Large intestine (tissue), 3 donors: ENCODE data around the gene HSF2BP. TPM values are rescaled to one million over a fixed set of nuclear protein-coding genes. Genes with fewer than 3 reads are reported as not detected.

Experiments
- DNase-seq, 2 donors: peaks; one replicate each; pipeline versions ENCODE4 v3.0.0 to v3.0.0-alpha.2; 2013
- H3K27ac ChIP-seq: one replicate; pipeline ENCODE4 v1.5.1; 2013; ENCODE audit warnings: low read length
- H3K27me3 ChIP-seq: 2 replicates; pipeline ENCODE4 v1.6.1; 2013; ENCODE audit warnings: low read length; ENCODE audit not compliant: control insufficient read depth, insufficient read depth
- H3K36me3 ChIP-seq: 2 replicates; pipeline ENCODE4 v1.6.1; 2013; ENCODE audit warnings: low read length; ENCODE audit not compliant: control insufficient read depth, insufficient read depth
- H3K4me1 ChIP-seq: one replicate; pipeline ENCODE4 v1.6.1; 2013; ENCODE audit warnings: low read length; ENCODE audit not compliant: control insufficient read depth, insufficient read depth
- H3K4me3 ChIP-seq: one replicate; pipeline ENCODE4 v1.5.1; 2013; ENCODE audit warnings: low read length
- H3K9me3 ChIP-seq: one replicate; pipeline ENCODE4 v1.6.1; 2013; ENCODE audit warnings: mild to moderate bottlenecking, low read depth, low read length, moderate library complexity; ENCODE audit not compliant: control insufficient read depth
- WGBS: methylation state at CpG from one replicate; pipeline ENCODE4 v1.1.5; 2013; ENCODE audit warnings: low lambda C conversion rate; ENCODE audit not compliant: insufficient coverage; 5-methylcytosine and 5-hydroxymethylcytosine counted together
- polyA plus RNA-seq: library from polyadenylated mRNA; unstranded; fragments of 120-200 nt; gene quantifications from one replicate; pipeline ENCODE4 v1.2.1, GENCODE V29; 2013

HSF2BP gene
- polyA plus RNA-seq, 1 donor, result 0.66 TPM

DNA sequence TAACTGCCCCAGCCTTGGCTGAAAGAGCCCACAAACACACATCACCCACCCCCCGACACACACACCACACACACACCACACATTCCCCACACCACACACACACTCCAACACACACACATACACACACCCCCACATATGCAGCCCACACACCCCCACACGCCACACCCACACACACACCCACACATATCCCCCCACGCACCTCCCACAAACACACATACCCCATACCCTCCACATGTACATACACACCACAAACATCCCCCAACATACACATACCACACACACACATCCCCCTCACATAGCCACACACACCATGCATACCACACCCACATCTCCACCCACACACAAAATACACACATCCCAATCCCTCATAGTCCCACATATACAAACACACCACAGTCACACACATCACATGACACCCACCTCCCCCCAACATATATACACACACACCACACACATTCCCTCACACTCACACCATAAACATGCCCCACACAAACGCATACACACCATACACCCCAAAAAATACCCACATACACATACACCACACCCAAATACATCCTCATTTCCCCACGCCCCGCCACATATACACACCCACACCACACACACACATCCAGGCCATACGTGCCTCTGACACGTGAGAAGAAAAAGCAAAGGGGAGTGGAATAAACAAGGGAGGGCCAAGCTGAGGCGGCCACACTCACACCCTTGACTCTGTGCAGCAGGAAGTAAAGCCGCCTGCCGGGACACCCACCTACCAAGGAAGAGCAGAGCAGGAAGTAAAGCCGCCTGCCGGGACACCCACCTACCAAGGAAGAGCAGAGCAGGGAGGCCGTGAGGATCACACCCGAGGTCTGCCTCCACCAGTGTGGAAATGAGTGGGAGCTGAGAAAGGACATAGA lies 53.7 kb downstream of the HSF2BP start:
- WGBS, result no CpG with 5 or more reads among the region's 15 CpGs
- DNase-seq, result no peak
- no peak overlapping the region for H3K27ac ChIP-seq
- peaks cover 14% of the 10 kb centered on the region for H3K4me1 ChIP-seq
- H3K36me3 ChIP-seq, result no peaks in the 10 kb centered on the region
- H3K27me3 ChIP-seq, result no peaks in the 10 kb centered on the region
- H3K9me3 ChIP-seq, result no peaks in the 10 kb centered on the region
- no peak overlapping the region for H3K4me3 ChIP-seq

GRCh38 chr21:43604505-43605204 lies 54.6 kb downstream of the HSF2BP start:
- Histone ChIP-seq H3K4me3 (no peak overlapping the region), H3K4me1 (peaks cover 7% of the 10 kb centered on the region), H3K27ac (no peak overlapping the region), H3K9me3 (no peaks in the 10 kb centered on the region), H3K27me3 (no peaks in the 10 kb centered on the region), H3K36me3 (no peaks in the 10 kb centered on the region)
- no peak for DNase-seq
- WGBS, result no CpG with 5 or more reads among the region's 6 CpGs

- Histone ChIP-seq H3K4me1 (no peaks in the 10 kb centered on the region), H3K9me3 (no peaks in the 10 kb centered on the region), H3K27ac (no peak overlapping the region), H3K27me3 (no peaks in the 10 kb centered on the region), H3K4me3 (no peak overlapping the region), H3K36me3 (no peaks in the 10 kb centered on the region)
- no peak for DNase-seq
- WGBS, result no CpG with 5 or more reads among the region's 8 CpGs
These were observed 55.4 kb downstream of the HSF2BP start for GRCh38 chr21:43603641-43604504.

GRCh38 chr21:43603233-43603626 lies 56.1 kb downstream of the HSF2BP start:
- H3K4me3 ChIP-seq, result no peak overlapping the region
- H3K27me3 ChIP-seq, result no peaks in the 10 kb centered on the region
- no peaks in the 10 kb centered on the region for H3K9me3 ChIP-seq
- no CpG with 5 or more reads among the region's 5 CpGs for whole genome bisulfite sequencing
- H3K4me1 ChIP-seq, result no peaks in the 10 kb centered on the region
- H3K27ac ChIP-seq, result no peak overlapping the region
- no peak for DNase-seq
- no peaks in the 10 kb centered on the region for H3K36me3 ChIP-seq

GRCh38 chr21:43602266-43603232 lies 56.7 kb downstream of the HSF2BP start:
- no peaks in the 10 kb centered on the region for H3K36me3 ChIP-seq
- H3K27ac ChIP-seq, result no peak overlapping the region
- H3K27me3 ChIP-seq, result no peaks in the 10 kb centered on the region
- H3K4me3 ChIP-seq, result no peak overlapping the region
- no peaks in the 10 kb centered on the region for H3K4me1 ChIP-seq
- no peak for DNase-seq
- WGBS, result 90% methylated on average over 3 of the region's 13 CpGs
- no peaks in the 10 kb centered on the region for H3K9me3 ChIP-seq

DNA sequence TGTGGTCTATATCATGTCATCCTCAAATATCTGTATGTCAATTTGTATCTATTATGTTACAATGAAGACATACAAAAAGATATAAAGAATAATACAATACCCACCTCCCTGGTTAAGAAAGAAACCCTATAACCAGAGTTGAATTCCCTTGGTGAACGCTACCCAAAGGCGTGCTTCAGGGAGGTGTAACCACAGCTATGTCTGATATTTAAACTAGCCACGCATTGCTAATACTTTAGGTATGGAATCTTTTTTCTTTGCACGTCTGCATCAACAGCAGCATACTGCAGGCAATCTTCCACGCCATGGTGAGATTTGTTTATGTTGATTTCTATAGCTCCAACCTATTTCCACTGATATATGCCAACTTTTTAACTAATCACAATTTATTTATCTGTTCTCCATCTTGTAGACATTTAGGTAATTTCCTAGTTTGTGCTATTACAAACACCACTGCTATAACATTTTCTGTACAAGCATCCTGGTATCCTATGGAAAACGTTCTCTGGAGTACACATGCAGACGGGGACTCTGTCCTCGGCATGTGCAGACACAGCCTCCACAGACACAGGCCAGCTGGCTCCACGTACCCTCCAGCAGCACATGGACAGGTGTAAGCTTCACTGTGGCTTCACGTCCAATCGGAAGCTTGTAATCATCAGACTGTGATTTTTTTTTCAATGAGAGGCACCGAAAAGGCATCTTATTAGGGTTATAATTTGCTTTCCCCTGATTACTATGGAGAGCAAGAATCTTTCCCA lies 58.5 kb downstream of the HSF2BP start:
- WGBS, result 83% methylated on average over 4 of the region's 12 CpGs
- H3K36me3 ChIP-seq, result no peaks in the 10 kb centered on the region
- no peak overlapping the region for H3K27ac ChIP-seq
- no peak for DNase-seq
- no peak overlapping the region for H3K4me3 ChIP-seq
- no peaks in the 10 kb centered on the region for H3K27me3 ChIP-seq
- peaks cover 6% of the 10 kb centered on the region for H3K4me1 ChIP-seq
- H3K9me3 ChIP-seq, result no peaks in the 10 kb centered on the region

- WGBS, result 91% methylated on average over 4 of the region's 5 CpGs
- Histone ChIP-seq H3K4me1 (peaks cover 6% of the 10 kb centered on the region), H3K36me3 (no peaks in the 10 kb centered on the region), H3K4me3 (no peak overlapping the region), H3K27me3 (no peaks in the 10 kb centered on the region), H3K9me3 (no peaks in the 10 kb centered on the region), H3K27ac (no peak overlapping the region)
- DNase-seq, result no peak
These were observed 59.6 kb downstream of the HSF2BP start for GRCh38 chr21:43599728-43600127.

- 80% methylated on average over 1 of the region's 7 CpGs for WGBS
- Histone ChIP-seq H3K4me1 (peaks cover 6% of the 10 kb centered on the region), H3K36me3 (no peaks in the 10 kb centered on the region), H3K9me3 (no peaks in the 10 kb centered on the region), H3K27ac (no peak overlapping the region), H3K27me3 (no peaks in the 10 kb centered on the region), H3K4me3 (no peak overlapping the region)
- no peak for DNase-seq
These were observed 60.7 kb downstream of the HSF2BP start for GRCh38 chr21:43598416-43599120.
